Neural progenitor cell (in vitro differentiated cells): ENCODE data around the gene NDUFAF2.

Source experiments
- CTCF ChIP-seq: fragments of 200-600 bp; sonication (generic); IDR thresholded peaks from 2 replicates; pipeline ENCODE4 v1.5.1; 2017; ENCODE audit warnings: antibody characterized with exemption, mild to moderate bottlenecking
- EZH2 ChIP-seq: fragments of 200-600 bp; sonication (generic); IDR thresholded peaks from 2 replicates; pipeline ENCODE4 v1.6.1; 2017; ENCODE audit warnings: antibody characterized with exemption, mild to moderate bottlenecking, moderate library complexity
- EZH2phosphoT487 ChIP-seq: fragments of 200-600 bp; sonication (generic); IDR thresholded peaks from 2 replicates; pipeline ENCODE4 v1.6.1; 2017; ENCODE audit warnings: antibody characterized with exemption

GRCh38 chr5:61151893-61152292 is 206.9 kb downstream of the NDUFAF2 start:
- TF ChIP-seq EZH2 = no peak
- no peak for TF ChIP-seq CTCF
- no peak for TF ChIP-seq EZH2phosphoT487
